Measurements from ENCODE around the gene MYPN.

- TF ChIP-seq POLR2AphosphoS5 (IDR thresholded peaks at IDR 0.05; ENCODE audit: low read depth, low read length) (no peak), FOXP2 (optimal IDR thresholded peaks at IDR 0.05; ENCODE audit: borderline replicate concordance, extremely low read depth, extremely low read length, insufficient read depth) (no peak), REST (IDR thresholded peaks at IDR 0.05; ENCODE audit: insufficient read depth in 1 of 2, low read depth in 2 of 2, low read length in 2 of 2) (no peak), TAF1 (IDR thresholded peaks at IDR 0.05; ENCODE audit: borderline replicate concordance, insufficient read depth, low read length) (no peak)
Observed at GRCh38 chr10:68251151-68251550, 141.9 kb downstream of the MYPN start.
